Heart left ventricle (tissue), 16 donors: ENCODE measurements around the gene MMP17. TPM values are rescaled to one million over a fixed set of nuclear protein-coding genes. Genes with fewer than 3 reads are reported as not detected.

Source experiments
- ATAC-seq, 4 donors: fragments of 200-7000 bp; cut with Tn5 transposase; one replicate each; pipeline ENCODE4 v1.9.1; 2020 to 2022; ENCODE audit warnings: moderate library complexity in 4 of 4, mild to moderate bottlenecking in 3 of 4, moderate number of reproducible peaks in 1 of 4
- DNase-seq, 5 donors: peaks; one replicate each; pipeline ENCODE4 v3.0.0-alpha.2; 2020
- H3K27ac ChIP-seq, 12 donors: fragments of 200-600 bp; sonication (generic) in 4 of 12; one replicate each; pipeline versions ENCODE4 v1.5.0 to v1.8.0; 2016 to 2022; ENCODE audit warnings: mild to moderate bottlenecking in 2 of 12
- H3K27me3 ChIP-seq, 9 donors: fragments of 200-600 bp; sonication (generic) in 2 of 9; one replicate each; pipeline versions ENCODE4 v1.5.1 to v1.8.0; 2016 to 2022; ENCODE audit warnings: mild to moderate bottlenecking in 3 of 9
- H3K36me3 ChIP-seq, 9 donors: fragments of 200-600 bp; sonication (generic) in 2 of 9; one replicate each; pipeline versions ENCODE4 v1.5.0 to v1.8.0; 2018 to 2022; ENCODE audit warnings: mild to moderate bottlenecking in 2 of 9
- H3K4me1 ChIP-seq, 12 donors: fragments of 200-600 bp; sonication (generic) in 4 of 12; one replicate each; pipeline versions ENCODE4 v1.5.0 to v1.8.0; 2016 to 2022; ENCODE audit warnings: mild to moderate bottlenecking in 3 of 12
- H3K4me3 ChIP-seq, 12 donors: fragments of 200-600 bp; sonication (generic) in 4 of 12; one replicate each; pipeline versions ENCODE4 v1.5.0 to v1.8.0; 2017 to 2022; ENCODE audit warnings: mild to moderate bottlenecking in 9 of 12, moderate library complexity in 4 of 12
- H3K9me3 ChIP-seq, 12 donors: fragments of 200-600 bp; sonication (generic) in 4 of 12; one replicate each; pipeline versions ENCODE4 v1.5.0 to v1.8.0; 2016 to 2022; ENCODE audit warnings: mild to moderate bottlenecking in 1 of 12
- CTCF ChIP-seq, 12 donors: fragments of 200-600 bp; sonication (generic) in 4 of 12; IDR thresholded peaks; one replicate each; pipeline versions ENCODE4 v1.5.0 to v1.8.0; 2018 to 2022; ENCODE audit warnings: antibody characterized with exemption in 12 of 12, mild to moderate bottlenecking in 5 of 12
- POLR2A ChIP-seq, 2 donors: fragments of 450-650 bp; IDR thresholded peaks; one replicate each; pipeline ENCODE4 v1.6.1; 2017; ENCODE audit warnings: antibody characterized with exemption in 2 of 2, mild to moderate bottlenecking in 2 of 2, moderate library complexity in 2 of 2
- WGBS, 4 donors: extraction: QIAGEN DNeasy Blood & Tissue Kit in 2 of 4; methylation state at CpG; one replicate each; pipeline versions ENCODE4 v1.1.5 to v1.1.7; 2013 to 2018; 5-methylcytosine and 5-hydroxymethylcytosine counted together
- intact Hi-C, 10 donors: fragments of 100-400 bp; cut with DNase I; formaldehyde crosslinking; loops; one replicate each; pipeline versions ENCODE4 v1.11.1 to v1.14.2; 2022
- polyA plus RNA-seq, 2 donors: library from polyadenylated mRNA; stranded (reverse); fragments of 200-250 nt; gene quantifications; one replicate each; pipeline ENCODE4 v1.2.3, GENCODE V29; 2013
- total RNA-seq, 9 donors: library from RNA; depleted of rRNA in 2 of 9; stranded (reverse); fragments of >200 nt in 2 of 9; fragmentation: NEBNext Ultra II Directional in 3 of 9; extraction: Animal tissue kit (Norgen Biotek cat#: 25700) in 3 of 9; gene quantifications; one replicate each; pipeline versions ENCODE4 v1.1.0 to v1.2.4, GENCODE V29; 2016 to 2023
- donor health status: ischemic (EF 13 %, LVEDD 7.1; RV severe dilation, severe dysfunction).
- donor health status: healthy with polysubstance abuse.
- donor health status: DM: no; HTN: yes; CAD: no.
- donor health status: DM: no; HTN: no; CAD: no.
- donor health status: ischemic (EF 25% LVEDD 6.9; RV normal size, moderate dysfunction).
- donor health status: ischemic (EF 25% LVEDD 5.7; RV mildly dilated, moderate dysfunction).
- donor health status: healthy.
- donor health status: DM: yes; HTN: yes; CAD: no.
- donor health status: ischemic (EF 35%, LVEDD 5.7; RV mildly dilated, moderate dysfunction).
- donor health status: nonischemic (EF 11% LVEDD 7.7; RV severe dilation, severe dysfunction).
- donor health status: DM: yes; HTN: yes; CAD: no.
- donor health status: PGD.
- donor health status: ischemic (EF 29% LVEDD 5.4; RV normal size, mild dysfunction).
- donor health status: nonischemic (EF 23%, LVEDD 6.1; RV moderate dilation, normal function).

The MMP17 gene
- total and polyA plus RNA-seq, 11 donors, result 0.28 to 2.1 (median 1.2) TPM

- H3K27ac ChIP-seq, result no peak overlapping the region
- H3K27me3 ChIP-seq, result no peaks in the 10 kb centered on the region
- DNase-seq (no peak), ATAC-seq (no peak)
- WGBS, 4 donors, result 80 to 87% (median 85%) methylated on average over 30 of the region's 30 CpGs
- no peak overlapping the region for H3K4me3 ChIP-seq
- peaks cover 0 to 91% (median 86%) of the 10 kb centered on the region in 9 donors for H3K36me3 ChIP-seq
- TF ChIP-seq CTCF (IDR thresholded peaks at IDR 0.05) (no peak), POLR2A (IDR thresholded peaks at IDR 0.05) (no peak)
- intact Hi-C loops, result no loop called here
- H3K4me1 ChIP-seq, result peaks cover 0 to 5% (median 0%) of the 10 kb centered on the region in 12 donors
- no peaks in the 10 kb centered on the region for H3K9me3 ChIP-seq
Measured at GRCh38 chr12:131784909-131785762, 43.1 kb upstream of the MMP17 start.

GRCh38 chr12:131785763-131786330 lies 42.3 kb upstream of the MMP17 start:
- H3K4me1 ChIP-seq, result peaks cover 0 to 5% (median 0%) of the 10 kb centered on the region in 12 donors
- no peak overlapping the region for H3K27ac ChIP-seq
- whole genome bisulfite sequencing, 4 donors, result 91 to 93% (median 91%) methylated on average over 15 of the region's 15 CpGs
- ATAC-seq (peak in 1 of 4 donors; percentile 13), DNase-seq (no peak)
- TF ChIP-seq CTCF (IDR thresholded peaks at IDR 0.05) (no peak), POLR2A (IDR thresholded peaks at IDR 0.05) (no peak)
- H3K4me3 ChIP-seq, result no peak overlapping the region
- intact Hi-C loops, result no loop called here
- H3K27me3 ChIP-seq, result no peaks in the 10 kb centered on the region
- H3K36me3 ChIP-seq, result peaks cover 0 to 91% (median 86%) of the 10 kb centered on the region in 9 donors
- peaks cover 0 to 2% (median 0%) of the 10 kb centered on the region in 12 donors for H3K9me3 ChIP-seq

GRCh38 chr12:131786331-131786730 lies 41.9 kb upstream of the MMP17 start:
- Histone ChIP-seq H3K36me3 (peaks cover 0 to 92% (median 86%) of the 10 kb centered on the region in 9 donors), H3K27ac (no peak overlapping the region), H3K9me3 (peaks cover 0 to 5% (median 0%) of the 10 kb centered on the region in 12 donors), H3K27me3 (no peaks in the 10 kb centered on the region), H3K4me1 (peaks cover 0 to 5% (median 0%) of the 10 kb centered on the region in 12 donors), H3K4me3 (no peak overlapping the region)
- ATAC-seq, result peak in 3 of 4 donors; percentile 13 to 47 (median 23)
- TF ChIP-seq POLR2A (IDR thresholded peaks at IDR 0.05) (no peak), CTCF (IDR thresholded peaks at IDR 0.05) (no peak)
- 79 to 87% (median 82%) methylated on average over 8 to 15 of the region's 15 CpGs for WGBS, 4 donors
- intact Hi-C loops, result no loop called here
- no peak for DNase-seq

GRCh38 chr12:131787143-131787660 lies 41.0 kb upstream of the MMP17 start:
- peak in 2 of 4 donors; percentile 18 to 37 for ATAC-seq
- intact Hi-C loops, result no loop called here
- DNase-seq, result no peak
- H3K9me3 ChIP-seq, result peaks cover 0 to 5% (median 0%) of the 10 kb centered on the region in 12 donors
- H3K27ac ChIP-seq, result no peak overlapping the region
- H3K27me3 ChIP-seq, result no peaks in the 10 kb centered on the region
- no peak overlapping the region for H3K4me3 ChIP-seq
- H3K4me1 ChIP-seq, result peaks cover 0 to 5% (median 0%) of the 10 kb centered on the region in 12 donors
- TF ChIP-seq CTCF (IDR thresholded peaks at IDR 0.05), result no peak
- TF ChIP-seq POLR2A (IDR thresholded peaks at IDR 0.05), result no peak
- H3K36me3 ChIP-seq, result peaks cover 0 to 90% (median 84%) of the 10 kb centered on the region in 9 donors
- WGBS, 4 donors, result 94 to 95% (median 95%) methylated on average over 16 to 17 of the region's 17 CpGs
